Natural killer cell (primary cell): ENCODE data around the gene TNNT1. TPM values are rescaled to one million over a fixed set of nuclear protein-coding genes. Genes with fewer than 3 reads are reported as not detected.
A peak's percentile ranks its signal among the peaks of the same experiment; 100 is the strongest.
"Not testable (repeated sequence)": the region's sequence is repeated elsewhere in the genome, so short reads cannot be mapped to it uniquely, and the experiment has no call there.

Experiments used
- ATAC-seq, 3 donors: fragments of 150-1000 bp in 2 of 3; fragments of 200-7000 bp in 1 of 3; cut with Tn5 transposase; 1 replicate in 1 of 3; 2 replicates in 2 of 3; pipeline ENCODE4 v1.10.0; 2021; ENCODE audit warnings: mild to moderate bottlenecking in 2 of 3, moderate library complexity in 2 of 3
- DNase-seq, 2 donors: peaks; one replicate each; pipeline versions ENCODE4 v3.0.0 to v3.0.0-alpha.2; 2013 to 2021; ENCODE audit warnings: mixed read lengths in 1 of 2
- H3K27ac ChIP-seq: one replicate; pipeline ENCODE4 v1.5.1; 2013; ENCODE audit warnings: mild to moderate bottlenecking, low read length
- H3K27me3 ChIP-seq: one replicate; pipeline ENCODE4 v1.6.1; 2013; ENCODE audit warnings: low read length; ENCODE audit not compliant: control insufficient read depth, insufficient read depth
- H3K36me3 ChIP-seq: one replicate; pipeline ENCODE4 v1.6.1; 2013; ENCODE audit warnings: low read length; ENCODE audit not compliant: control insufficient read depth, insufficient read depth
- H3K4me1 ChIP-seq: one replicate; pipeline ENCODE4 v1.6.1; 2013; ENCODE audit warnings: low read length; ENCODE audit not compliant: control insufficient read depth, insufficient read depth
- H3K4me3 ChIP-seq: one replicate; pipeline ENCODE4 v1.5.1; 2013; ENCODE audit warnings: low read length
- H3K9me3 ChIP-seq: one replicate; pipeline ENCODE4 v1.6.1; 2013; ENCODE audit warnings: low read length; ENCODE audit not compliant: control insufficient read depth, insufficient read depth
- H3K27ac Mint-ChIP-seq, 2 donors: one replicate each; pipeline ENCODE4 v1.8.0; 2022; ENCODE audit warnings: mild to moderate bottlenecking in 2 of 2, mixed read lengths in 2 of 2, moderate library complexity in 1 of 2
- H3K27me3 Mint-ChIP-seq, 2 donors: one replicate each; pipeline ENCODE4 v1.8.0; 2022; ENCODE audit warnings: low read depth in 2 of 2, mixed read lengths in 2 of 2
- H3K36me3 Mint-ChIP-seq: one replicate; pipeline ENCODE4 v1.8.0; 2022; ENCODE audit warnings: mixed read lengths
- H3K4me1 Mint-ChIP-seq, 2 donors: one replicate each; pipeline ENCODE4 v1.8.0; 2022; ENCODE audit warnings: mixed read lengths in 2 of 2
- H3K4me3 Mint-ChIP-seq: one replicate; pipeline ENCODE4 v1.8.0; 2022; ENCODE audit warnings: mild to moderate bottlenecking, moderate library complexity, mixed read lengths
- H3K9me3 Mint-ChIP-seq, 2 donors: one replicate each; pipeline ENCODE4 v1.8.0; 2022; ENCODE audit warnings: mixed read lengths in 2 of 2
- WGBS: methylation state at CpG from one replicate; pipeline ENCODE4 v1.1.7; 2013; ENCODE audit warnings: missing lambda C conversion rate; ENCODE audit not compliant: insufficient coverage; 5-methylcytosine and 5-hydroxymethylcytosine counted together
- intact Hi-C: fragments of 100-400 bp; cut with micrococcal nuclease; formaldehyde crosslinking; loops from one replicate; pipeline ENCODE4 v1.14.2; 2022
- total RNA-seq, 4 donors: library from RNA; stranded (reverse); fragments of 120-200 nt in 1 of 4; gene quantifications; one replicate each; pipeline versions ENCODE4 v1.2.3 to v1.2.4, GENCODE V29; 2013 to 2022
- TF ChIP-seq, protein P1 (sequence below): fragments of 200-600 bp; IDR thresholded peaks from one replicate; pipeline ENCODE4 v1.8.0; 2022; ENCODE audit warnings: antibody characterized with exemption

TNNT1 gene
- total RNA-seq, 3 donors from 2014 or later (not counting 1 experiment from before 2014, with no cell fraction given) = 0.94 TPM; not detected in 2

DNA sequence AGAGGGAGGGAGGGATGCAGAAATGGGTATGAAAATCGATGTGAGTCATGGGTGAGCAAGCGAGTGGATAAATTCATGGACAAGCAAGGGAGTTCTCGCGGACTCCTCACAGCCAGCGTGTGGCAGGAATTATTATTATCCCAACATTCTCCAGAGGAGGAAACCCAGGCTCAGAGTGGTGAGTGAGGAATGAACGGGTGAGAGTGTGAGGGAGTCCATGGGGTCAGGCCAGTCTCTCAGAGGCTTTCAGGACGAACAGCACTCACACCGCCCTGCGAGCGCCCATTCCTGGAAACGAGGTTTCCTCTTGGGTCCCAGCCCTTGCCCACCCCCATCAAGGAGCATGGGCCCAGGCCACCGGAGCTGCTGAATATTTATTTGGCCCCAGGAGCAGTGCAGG lies 23.7 kb upstream of the TNNT1 start:
- no peaks in the 10 kb centered on the region for H3K36me3 ChIP-seq
- no peak overlapping the region for H3K4me3 ChIP-seq
- Mint-ChIP-seq H3K4me3 (peak overlapping the region; percentile 80), H3K36me3 (no peaks in the 10 kb centered on the region), H3K9me3 (no peaks in the 10 kb centered on the region), H3K4me1 (peaks cover 9 to 24% of the 10 kb centered on the region in 2 donors), H3K27me3 (peaks cover 55 to 70% of the 10 kb centered on the region in 2 donors), H3K27ac (peak overlapping the region in 1 of 2 donors; percentile 58)
- intact Hi-C loops = no loop called here
- no peak for ATAC-seq
- no peaks in the 10 kb centered on the region for H3K9me3 ChIP-seq
- peaks cover 42% of the 10 kb centered on the region for H3K27me3 ChIP-seq
- no peak overlapping the region for H3K27ac ChIP-seq
- 25% methylated on average over 11 of the region's 12 CpGs for WGBS
- DNase-seq = no peak
- peaks cover 18% of the 10 kb centered on the region for H3K4me1 ChIP-seq
- TF ChIP-seq, protein P1, sequence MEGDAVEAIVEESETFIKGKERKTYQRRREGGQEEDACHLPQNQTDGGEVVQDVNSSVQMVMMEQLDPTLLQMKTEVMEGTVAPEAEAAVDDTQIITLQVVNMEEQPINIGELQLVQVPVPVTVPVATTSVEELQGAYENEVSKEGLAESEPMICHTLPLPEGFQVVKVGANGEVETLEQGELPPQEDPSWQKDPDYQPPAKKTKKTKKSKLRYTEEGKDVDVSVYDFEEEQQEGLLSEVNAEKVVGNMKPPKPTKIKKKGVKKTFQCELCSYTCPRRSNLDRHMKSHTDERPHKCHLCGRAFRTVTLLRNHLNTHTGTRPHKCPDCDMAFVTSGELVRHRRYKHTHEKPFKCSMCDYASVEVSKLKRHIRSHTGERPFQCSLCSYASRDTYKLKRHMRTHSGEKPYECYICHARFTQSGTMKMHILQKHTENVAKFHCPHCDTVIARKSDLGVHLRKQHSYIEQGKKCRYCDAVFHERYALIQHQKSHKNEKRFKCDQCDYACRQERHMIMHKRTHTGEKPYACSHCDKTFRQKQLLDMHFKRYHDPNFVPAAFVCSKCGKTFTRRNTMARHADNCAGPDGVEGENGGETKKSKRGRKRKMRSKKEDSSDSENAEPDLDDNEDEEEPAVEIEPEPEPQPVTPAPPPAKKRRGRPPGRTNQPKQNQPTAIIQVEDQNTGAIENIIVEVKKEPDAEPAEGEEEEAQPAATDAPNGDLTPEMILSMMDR = no peak

DNA sequence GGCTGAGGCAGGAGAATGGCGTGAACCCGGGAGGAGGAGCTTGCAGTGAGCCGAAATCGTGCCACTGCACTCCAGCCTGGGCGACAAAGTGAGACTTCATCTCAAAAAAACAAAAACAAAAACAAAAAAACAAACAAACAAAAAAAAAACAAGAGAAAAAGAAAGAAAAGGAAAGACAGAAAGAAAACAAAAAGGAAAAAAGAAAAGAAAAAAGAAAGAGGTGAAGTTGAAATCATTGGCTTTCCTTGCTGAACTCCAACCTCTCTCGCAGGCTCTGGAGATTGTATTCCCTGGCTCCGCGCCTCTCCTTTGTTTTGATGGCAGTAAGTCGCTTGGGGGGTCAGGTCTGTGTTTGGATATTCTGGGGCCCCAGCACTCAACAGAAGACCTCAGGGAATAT lies 23.3 kb upstream of the TNNT1 start:
- H3K27ac Mint-ChIP-seq, H3K9me3 ChIP-seq, DNase-seq, H3K27ac ChIP-seq, H3K9me3 Mint-ChIP-seq, H3K36me3 ChIP-seq, ATAC-seq, intact Hi-C loops, H3K36me3 Mint-ChIP-seq, H3K4me3 ChIP-seq: not testable (repeated sequence)
- H3K27me3 ChIP-seq = peaks cover 44% of the 10 kb centered on the region
- H3K4me3 Mint-ChIP-seq = peak overlapping the region; percentile 80
- peaks cover 18% of the 10 kb centered on the region for H3K4me1 ChIP-seq
- peaks cover 59 to 70% of the 10 kb centered on the region in 2 donors for H3K27me3 Mint-ChIP-seq
- WGBS = 63% methylated on average over 4 of the region's 9 CpGs
- H3K4me1 Mint-ChIP-seq = peaks cover 9 to 24% of the 10 kb centered on the region in 2 donors

DNA sequence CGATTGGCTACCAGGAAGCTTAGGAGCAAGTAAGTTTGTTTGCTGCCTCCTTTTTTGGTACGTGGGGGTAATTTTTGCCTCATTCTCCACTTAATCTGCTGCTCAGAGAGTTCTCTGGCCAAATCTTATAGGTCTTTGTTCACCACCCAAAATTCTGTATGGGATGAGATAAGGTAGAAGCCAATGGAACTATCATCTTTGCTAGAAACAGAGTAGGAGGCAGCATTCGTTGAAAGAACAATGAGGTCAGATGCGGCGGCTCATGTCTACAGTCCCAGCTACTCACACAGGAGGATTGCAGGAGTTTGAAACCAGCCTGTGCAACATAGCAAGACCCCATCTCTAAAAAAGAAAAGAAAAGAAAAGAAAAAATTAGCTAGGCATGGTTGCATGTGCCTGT lies 22.4 kb upstream of the TNNT1 start:
- Mint-ChIP-seq H3K36me3 (no peaks in the 10 kb centered on the region), H3K4me1 (peaks cover 18 to 32% of the 10 kb centered on the region in 2 donors), H3K9me3 (no peaks in the 10 kb centered on the region), H3K27me3 (peaks cover 61 to 70% of the 10 kb centered on the region in 2 donors), H3K4me3 (peak overlapping the region; percentile 80), H3K27ac (no peak overlapping the region)
- H3K27ac ChIP-seq = no peak overlapping the region
- H3K9me3 ChIP-seq = no peaks in the 10 kb centered on the region
- ATAC-seq (no peak), DNase-seq (no peak)
- no peak overlapping the region for H3K4me3 ChIP-seq
- TF ChIP-seq, protein P1 = no peak
- no peaks in the 10 kb centered on the region for H3K36me3 ChIP-seq
- 81% methylated on average over 5 of the region's 5 CpGs for WGBS
- intact Hi-C loops = no loop called here
- peaks cover 47% of the 10 kb centered on the region for H3K27me3 ChIP-seq
- peaks cover 27% of the 10 kb centered on the region for H3K4me1 ChIP-seq

DNA sequence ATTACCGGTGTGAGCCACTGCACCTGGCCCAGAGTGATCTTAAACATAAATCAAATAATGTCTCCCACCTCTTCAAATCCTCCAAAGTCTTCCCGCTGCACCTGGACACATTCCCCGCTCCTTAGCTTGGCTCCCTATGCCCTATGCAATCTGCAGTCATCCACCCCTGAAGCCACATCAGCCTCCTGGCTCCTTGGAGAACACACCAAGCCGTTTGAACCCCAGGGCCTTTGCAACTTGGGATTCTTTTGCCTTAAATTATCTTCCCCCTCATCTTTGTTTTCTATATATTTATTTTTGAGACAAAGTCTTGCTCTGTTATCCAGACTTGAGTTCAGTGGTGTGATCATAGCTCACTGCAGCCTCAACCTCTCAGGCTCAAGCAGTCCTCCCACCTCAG lies 20.1 kb upstream of the TNNT1 start:
- peaks cover 46% of the 10 kb centered on the region for H3K27me3 ChIP-seq
- no peak overlapping the region for H3K27ac ChIP-seq
- no peaks in the 10 kb centered on the region for H3K9me3 ChIP-seq
- intact Hi-C loops = loop anchor here (10.0 kb wide), 1 partner anchor 84 kb away; no protein-coding TSS in a partner anchor
- Mint-ChIP-seq H3K4me3 (no peak overlapping the region), H3K27ac (no peak overlapping the region), H3K27me3 (peaks cover 69 to 71% of the 10 kb centered on the region in 2 donors), H3K36me3 (no peaks in the 10 kb centered on the region), H3K4me1 (peaks cover 22 to 32% of the 10 kb centered on the region in 2 donors), H3K9me3 (no peaks in the 10 kb centered on the region)
- peaks cover 29% of the 10 kb centered on the region for H3K4me1 ChIP-seq
- TF ChIP-seq, protein P1 = no peak
- ATAC-seq (no peak), DNase-seq (no peak)
- 71% methylated on average over 4 of the region's 4 CpGs for WGBS
- H3K36me3 ChIP-seq = no peaks in the 10 kb centered on the region
- H3K4me3 ChIP-seq = no peak overlapping the region
